Kidney capillary endothelial cell (primary cell): ENCODE results near the gene PHACTR1.
A peak's percentile ranks its signal among the peaks of the same experiment; 100 is the strongest.

Experiments
- DNase-seq: peaks from one replicate; pipeline ENCODE4 v3.0.0-alpha.2; 2018; ENCODE audit warnings: low spot score

PHACTR1 gene

DNA sequence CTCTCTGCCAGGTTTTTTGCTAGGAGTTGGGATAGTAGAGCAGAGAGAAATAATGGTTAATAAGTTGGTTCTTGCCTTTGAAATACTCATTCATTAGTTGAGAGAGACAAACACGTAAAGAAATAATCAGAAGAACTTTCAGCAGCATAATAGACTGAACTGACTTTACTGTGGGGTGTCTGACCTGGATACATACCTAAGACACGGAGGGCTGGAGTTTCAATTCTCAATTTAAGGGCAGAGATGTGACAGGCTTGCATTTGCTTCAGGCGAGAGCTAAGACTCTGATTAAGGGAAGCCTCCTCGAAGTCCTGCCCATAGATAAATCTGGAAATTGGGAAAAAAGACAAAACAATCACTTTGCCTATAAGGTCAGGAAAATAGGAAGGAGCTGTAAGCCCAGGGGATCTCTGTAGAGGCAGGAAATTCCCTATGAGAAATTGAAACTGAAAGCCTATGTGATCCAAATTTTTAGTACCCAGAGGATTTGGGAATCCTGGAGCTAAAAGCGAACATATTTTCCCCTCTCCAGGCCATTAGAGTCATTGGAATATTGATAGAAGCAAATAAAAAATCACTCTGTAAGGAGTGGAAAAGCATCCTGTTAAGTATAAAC is 276.8 kb downstream of the PHACTR1 start:
- DNase-seq, result no peak

DNA sequence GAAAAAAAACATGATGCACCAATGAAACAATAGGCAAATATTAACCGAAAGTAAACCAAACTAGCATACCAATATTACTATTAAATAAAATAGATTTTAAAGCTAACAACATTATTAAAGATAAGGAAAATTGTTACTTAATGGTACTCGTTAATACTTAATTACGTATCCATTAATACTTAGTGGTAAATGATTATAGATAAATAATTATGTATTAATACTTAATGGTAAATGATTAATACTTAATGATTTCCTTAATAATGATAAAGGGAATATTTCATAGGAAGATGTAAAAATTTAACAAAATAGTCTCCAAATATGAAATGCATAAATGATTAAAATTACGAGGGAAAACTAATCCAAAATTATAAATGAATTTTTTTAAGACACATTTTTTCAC is 278.9 kb downstream of the PHACTR1 start:
- no peak for DNase-seq

DNA sequence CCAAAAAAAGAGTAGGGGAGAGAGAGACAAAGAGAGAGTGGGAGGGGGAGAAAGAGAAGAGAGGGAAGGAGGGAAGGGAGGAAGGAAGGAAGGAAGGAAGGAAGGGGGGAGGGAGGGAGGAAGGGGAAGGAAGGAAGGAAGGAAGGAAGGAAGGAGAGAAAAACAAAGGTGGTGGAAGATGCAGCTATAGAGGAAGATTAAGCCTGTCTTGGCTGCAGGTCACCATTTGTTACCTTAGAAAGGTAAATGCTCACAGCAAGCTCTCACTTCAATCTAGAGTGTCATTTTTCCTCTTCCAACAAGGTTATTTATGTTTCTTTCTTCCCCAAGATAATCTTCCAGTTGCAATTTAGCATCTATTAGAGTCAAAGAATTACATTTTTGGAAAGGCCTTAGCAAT is 284.0 kb downstream of the PHACTR1 start:
- DNase-seq, result no peak

DNA sequence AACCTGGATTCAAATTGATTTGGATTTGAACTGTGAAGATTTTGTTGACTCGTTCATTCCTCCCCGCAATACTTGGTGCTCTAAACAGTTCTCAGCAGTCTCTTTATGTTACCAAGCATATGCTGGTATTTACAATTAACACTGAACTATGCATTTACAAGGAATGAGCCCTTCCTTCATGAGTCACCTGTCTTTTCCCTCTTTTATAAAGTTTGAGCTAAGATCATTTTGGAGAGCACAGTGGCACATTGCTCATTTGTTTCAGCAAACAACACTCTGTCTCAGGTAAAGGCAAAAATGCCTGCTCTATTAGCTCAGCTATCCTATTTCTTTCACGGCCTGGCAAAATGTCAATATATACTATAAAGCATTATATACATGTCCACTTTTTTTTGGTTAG is 285.4 kb downstream of the PHACTR1 start:
- DNase-seq, result no peak

DNA sequence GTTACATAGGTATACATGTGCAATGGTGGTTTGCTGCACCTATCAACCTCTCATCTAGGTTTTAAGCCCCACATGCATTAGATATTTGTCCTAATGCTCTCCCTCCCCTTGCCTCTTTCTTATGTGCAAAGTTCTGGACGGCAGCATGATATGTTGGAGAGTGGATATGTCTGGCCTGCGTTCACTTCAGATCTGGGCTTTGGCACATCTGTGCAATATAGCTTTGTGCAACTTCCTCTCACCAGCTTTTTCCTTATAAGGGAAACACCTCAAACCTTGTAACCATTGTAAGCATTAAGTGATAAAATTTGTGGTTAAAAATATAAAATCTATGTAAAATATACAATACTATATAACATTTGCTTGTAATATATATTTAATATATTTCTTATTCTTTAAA is 288.0 kb downstream of the PHACTR1 start:
- no peak for DNase-seq

DNA sequence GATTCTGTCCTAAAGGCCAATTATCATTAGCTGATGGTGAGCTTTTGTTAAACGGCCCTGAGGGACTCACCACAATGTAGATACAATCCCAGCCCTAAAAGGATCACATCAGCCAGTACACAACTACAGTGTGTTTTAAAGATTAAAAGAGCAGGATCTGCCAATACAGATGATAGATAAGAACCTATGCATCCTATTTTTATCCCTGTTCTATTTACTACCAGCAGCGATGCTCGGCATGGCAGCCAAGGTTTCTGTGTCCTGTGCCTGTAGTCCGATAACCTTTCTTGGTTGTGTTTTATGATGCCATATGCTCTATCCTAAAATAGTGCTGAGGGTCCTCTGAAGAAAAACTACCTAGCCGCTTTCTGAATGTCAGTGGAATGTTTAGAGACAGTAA is 289.4 kb downstream of the PHACTR1 start:
- DNase-seq, result no peak

DNA sequence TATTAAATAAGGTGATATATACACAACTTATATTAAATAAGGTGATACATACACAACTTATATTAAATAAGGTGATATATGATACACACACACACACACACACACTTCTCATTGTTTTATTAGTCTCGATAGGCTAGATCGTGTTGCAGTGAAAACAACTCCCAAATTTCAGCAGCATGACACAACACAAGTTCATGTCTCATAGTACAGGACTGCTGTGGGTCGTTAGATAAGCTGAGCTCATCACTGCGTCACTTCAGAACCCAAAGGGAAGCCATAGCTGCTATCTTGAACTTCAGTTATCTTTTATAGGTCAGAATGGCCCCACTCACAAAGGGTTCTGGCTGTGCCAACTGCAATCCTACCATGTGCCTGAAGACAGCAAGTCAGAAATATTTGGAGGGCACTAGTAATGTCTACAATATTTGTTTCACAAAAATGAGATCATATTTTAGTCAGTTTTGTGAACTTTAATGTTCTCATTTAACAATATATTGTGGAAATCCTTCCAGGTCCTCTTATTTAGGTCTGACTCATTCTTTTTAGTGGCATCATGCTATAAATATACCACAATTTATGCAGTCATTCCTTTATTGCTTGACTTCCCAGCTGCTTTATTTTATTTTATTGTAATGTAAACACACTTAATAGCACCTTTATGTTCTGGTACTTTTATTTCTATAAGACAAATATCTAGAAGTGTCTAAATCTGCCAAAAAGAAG is 290.2 kb downstream of the PHACTR1 start:
- DNase-seq, result peak; percentile 7

DNA sequence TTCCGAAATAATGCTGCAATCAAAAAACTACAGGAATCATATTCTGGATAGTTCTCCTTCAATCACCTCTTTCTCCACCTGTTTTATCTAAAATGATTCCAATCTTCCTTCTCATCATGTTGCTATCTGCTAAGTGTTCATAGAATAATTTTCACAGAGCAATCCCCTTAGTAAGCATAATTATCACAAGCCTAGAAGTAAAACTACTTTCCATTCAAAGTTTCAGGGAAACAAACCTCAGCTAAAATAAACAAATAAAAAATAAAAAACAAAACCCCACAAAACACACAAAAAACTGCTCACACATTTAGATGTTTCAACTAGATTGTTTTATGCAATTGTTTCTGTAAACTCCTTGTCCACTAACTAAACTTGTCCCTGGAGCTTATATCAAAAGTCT is 291.2 kb downstream of the PHACTR1 start:
- no peak for DNase-seq

DNA sequence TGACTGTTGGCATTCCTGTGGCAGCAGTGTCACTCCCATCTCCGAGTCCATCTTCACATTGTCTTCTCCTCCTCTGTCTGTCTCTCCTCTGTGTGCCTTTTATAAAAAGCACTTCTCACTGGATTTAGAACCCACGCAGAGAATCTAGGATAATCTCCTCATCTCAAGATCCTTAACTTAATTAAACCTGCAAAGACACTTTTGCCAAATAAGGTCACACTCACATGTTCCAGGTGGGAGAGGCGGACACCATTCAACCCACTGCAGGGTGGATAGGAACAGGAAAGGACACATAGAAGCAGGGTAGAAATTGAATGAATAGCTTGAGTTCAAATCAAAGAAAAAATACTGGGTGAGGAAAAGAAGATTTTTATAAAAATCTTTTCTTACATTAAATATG is 292.5 kb downstream of the PHACTR1 start:
- DNase-seq, result no peak

DNA sequence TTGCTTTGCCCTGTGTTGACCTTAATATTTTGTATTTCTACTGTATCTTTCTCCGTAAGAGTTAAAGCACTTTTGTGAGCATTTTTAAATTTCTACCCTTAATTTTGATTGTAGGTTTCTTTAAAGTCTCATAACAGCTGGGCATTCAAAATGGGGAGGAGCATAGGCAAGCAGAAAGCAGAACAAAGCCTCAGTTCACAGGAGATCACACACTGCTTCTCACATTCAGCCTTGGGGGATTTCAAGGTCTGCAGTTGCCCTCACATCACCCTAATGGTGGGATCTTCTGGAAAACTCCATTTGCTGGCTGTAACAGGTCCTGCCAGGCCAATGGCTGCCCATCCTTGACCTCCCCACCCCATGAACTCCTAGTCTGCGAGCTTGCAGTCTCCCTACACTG is 292.9 kb downstream of the PHACTR1 start:
- DNase-seq, result no peak

DNA sequence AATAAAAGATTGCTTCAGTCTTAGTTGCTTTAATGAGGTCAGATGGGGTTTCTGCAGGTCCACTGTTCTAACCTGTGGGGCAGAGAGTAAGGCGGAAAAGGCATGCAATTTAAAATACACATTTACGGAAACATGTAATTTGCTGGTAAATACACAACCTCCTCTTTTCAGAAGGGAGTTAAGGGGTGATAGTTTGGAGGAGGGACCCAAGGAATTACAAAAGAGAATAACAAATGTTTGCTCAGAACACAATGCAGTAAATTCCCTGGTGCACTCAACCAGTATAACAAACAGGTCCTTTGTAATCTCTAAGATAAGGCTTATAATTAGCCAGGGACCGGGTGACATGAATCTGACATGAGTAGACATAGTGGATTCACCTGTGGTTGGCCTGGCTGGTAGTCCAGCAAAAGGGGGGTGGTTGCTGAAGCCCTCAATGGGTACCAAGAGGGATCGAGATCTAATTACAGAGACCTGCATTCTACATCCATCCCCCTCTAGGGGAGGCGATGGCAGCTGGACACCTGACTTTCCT is 295.1 kb downstream of the PHACTR1 start:
- DNase-seq, result no peak

DNA sequence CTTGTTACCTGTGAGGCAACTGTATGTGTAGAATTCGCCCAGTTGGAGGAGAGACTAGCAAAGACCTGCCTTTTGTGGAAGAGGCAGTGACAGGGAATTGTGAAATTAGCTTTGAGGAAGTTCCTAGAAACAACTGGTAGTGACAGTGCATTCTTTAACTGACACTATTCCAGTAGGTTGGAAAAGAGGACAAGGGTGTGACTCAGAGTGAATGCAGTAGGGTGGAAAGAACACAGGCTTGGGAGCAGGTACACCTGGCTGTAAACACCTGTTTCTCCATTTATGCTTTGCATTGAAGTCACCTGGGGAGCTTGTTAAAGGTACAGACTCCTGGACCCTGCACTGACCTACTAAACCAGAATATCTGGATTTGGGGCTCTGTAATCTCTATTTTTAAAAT is 295.7 kb downstream of the PHACTR1 start:
- no peak for DNase-seq

DNA sequence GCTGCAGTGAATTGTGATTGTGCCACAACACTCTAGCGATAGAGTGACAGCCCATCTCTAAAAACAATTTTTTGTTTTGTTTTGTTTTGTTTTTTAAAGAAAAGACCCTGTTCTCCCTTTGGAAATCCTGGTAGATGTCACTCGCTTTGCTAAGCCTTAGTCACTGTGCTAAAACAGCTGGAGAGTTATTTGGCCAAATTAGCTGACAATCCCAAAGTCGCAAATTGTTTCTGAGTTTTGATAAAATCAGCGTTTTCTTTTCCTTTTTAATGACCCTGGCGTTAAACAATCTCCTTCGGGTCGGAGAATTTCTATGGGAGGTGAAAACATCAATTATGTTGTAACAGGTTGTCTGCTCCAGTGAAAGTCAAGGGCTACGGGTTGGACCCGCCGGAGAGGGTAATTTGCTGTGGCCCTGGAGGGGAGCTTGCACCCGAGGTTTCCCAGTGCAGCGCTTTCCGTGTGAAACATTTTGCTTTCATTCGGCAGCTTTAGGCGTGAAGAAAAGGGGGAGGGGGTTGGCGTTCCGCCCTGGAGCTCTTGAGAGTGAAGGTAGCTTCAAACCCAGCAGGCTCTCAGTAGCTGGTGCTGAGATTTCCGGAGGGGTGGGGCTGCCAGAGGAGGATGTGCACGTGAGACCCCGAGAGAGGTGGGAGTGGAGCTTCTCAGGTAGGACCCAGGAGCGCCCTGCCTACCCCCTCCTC is 296.6 kb downstream of the PHACTR1 start:
- DNase-seq, result peak; percentile 6

DNA sequence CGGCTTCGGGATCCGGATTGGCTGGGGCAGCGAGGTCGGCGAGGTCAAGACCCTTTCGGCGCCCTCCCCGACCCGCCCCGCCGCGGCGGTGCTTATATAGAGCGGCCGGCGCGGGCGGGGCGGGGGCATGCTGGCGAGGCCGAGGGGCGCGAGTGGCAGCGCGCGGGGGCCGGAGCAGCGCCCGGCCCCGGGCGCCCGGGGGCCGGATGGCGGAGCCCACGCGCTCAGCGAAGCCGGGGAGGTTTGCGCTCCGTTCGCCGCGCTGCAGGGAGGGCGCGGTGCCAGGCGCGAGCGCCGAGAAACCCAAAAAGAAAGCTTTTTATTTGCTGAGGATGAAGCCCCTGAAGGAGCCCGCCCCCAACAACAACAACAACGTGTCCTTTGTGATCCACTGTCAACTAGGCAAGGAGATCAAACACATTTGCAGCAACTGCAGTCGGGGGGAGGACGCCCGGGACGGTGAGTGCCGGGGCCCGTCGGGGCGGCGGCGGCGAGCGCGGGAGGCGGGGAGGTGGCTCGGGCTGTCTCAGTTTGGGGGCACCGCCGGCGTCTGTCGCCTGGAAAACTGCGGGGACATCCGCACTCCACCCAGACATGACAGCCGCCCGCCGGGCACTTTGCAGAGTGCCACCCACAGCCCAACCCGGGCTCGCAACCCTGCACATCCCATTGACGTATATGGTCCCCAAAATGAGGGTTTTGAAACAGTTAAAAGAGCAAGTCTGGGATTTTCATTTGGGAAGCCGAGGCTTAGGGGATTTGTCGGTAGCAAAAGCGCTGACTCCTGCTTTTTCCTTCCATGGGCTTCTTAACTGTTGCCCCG is 297.3 kb downstream of the PHACTR1 start:
- peak; percentile 7 for DNase-seq

DNA sequence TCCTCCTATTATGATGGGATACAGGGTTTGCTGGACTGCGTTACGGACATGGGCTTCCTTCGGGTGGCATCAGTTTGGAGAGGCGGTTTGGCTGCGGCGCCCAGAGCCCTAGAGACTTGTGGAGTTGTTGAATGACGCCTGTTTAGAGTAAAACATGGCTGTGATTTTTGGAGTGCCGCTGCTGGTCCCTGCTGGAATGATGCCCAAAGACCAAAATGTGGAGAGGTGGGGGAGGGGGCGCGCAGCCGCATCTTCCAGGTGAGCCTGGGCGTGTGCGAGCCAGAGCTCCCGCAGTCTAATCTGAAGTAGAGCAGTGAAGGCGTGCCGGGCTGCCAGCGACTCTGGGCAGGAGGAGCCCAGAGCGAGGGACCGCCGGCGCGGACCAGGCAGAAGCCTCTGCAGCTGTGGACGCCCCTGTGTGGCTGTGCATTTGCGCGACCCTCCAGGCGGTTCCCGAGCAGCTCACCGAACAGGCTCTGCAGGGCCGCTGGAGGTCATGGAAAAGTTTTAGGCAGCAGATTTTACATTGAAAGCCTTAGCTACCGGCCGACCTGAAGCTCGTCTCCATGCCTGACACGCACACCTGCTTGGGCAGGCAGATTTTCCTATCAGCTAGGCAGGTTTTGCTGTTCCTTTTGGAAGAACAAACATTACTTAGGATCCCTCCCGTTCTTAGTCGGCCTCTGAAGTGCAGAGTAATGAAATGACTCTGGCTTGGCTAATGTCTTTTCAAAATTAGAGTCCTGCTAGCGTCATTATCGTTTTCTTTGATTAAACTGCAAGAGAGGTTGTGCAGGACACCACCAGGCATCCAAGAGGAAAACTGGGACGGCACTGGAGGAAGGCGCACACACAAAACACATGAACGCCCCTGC is 298.2 kb downstream of the PHACTR1 start:
- no peak for DNase-seq

DNA sequence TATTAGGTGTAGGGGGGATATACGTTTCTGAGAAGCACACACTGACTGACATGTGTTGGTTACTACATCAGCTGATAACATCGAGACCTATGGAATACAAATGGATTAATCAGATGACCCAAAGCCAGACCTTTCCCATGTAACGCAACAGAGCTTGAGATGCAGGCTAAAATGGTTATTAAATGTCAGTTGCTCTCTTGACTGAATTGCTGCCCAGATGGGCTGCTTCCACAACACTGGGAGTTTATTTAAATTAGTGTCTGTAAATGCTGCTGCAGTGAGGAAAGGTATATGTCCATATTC is 298.8 kb downstream of the PHACTR1 start:
- no peak for DNase-seq

DNA sequence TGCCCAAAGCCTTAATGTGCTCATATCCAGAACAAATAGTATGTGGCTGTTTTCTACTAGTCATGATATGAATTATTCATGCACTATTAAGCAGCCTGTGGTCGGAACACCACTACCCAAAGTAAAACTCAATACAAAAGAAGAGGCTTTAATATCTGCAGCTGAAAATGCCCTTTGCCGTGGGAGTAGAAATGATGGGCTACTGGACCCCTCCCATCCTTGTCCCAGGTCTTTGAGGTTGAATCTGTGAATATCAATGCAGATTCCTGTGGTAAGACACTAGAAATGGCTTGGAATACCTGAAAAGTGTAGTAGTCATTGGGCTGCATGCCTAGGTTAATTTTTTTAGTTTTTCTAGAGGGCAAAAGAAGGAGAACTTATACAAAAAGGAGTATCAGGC is 308.0 kb downstream of the PHACTR1 start:
- no peak for DNase-seq

DNA sequence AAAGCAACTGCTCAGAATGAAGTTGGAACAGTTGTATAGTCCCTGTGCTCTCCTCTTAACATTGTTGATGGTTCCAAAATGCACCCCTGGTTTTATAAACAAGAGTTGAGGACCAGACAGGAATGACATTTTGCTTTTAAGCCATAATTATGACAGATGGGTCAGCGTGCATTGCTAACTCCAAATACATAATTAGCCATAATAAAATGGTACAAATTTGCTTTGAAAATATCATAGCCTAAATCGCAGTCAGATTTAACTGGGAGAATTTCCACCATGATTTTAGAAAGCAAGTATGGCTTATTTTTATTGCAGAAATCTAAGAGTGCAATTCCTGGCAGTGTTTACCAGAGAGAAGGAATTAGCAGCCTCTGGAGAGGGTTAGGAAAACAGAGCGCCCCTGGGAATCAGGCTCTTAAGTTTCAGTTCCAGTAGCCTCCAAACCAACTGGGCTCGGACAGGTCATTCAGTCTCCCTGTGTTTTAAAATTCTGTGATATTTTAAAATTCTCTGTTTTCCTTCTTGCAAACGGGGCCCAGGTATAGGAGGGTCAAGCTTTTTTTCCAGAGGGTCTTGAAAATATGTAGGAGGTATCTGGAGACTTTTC is 309.4 kb downstream of the PHACTR1 start:
- no peak for DNase-seq

DNA sequence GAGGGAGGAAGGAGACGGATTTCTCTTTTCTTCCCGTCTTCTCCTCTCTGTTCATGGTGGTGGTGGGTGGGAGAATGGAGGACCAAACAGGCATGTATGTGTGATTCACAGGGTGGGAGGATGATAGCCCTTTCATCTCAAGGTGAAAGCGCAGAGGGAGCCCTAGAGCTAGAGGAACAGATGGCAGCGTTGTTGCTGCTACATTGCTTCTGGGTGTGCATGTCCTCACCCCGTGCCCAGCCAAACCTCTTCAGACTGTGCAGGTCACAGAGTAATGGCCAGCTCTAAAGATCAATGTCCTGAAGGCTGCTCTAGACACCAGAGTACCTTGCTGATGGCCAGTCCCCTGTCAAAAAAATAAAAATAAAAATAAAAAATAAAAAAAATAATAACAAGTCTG is 310.0 kb downstream of the PHACTR1 start:
- no peak for DNase-seq

DNA sequence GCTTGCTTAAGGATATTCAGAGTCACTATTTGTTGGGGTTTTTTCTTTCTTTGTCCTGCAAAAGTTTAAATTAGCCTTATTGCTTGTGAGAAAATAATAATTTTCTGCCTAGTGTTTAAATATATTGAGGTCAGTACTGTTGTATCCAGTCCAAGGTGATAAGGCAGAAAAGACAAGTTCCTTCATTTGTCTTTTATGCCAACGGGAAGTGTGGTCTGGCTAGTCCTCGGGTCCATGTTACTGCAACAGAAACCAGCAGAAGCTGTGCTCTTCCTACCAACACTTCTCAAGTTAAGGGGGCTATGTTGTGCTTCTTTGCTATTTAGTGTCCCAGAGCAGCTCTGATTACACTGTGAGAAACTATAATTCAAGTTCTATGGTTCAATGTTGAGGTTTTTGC is 310.6 kb downstream of the PHACTR1 start:
- no peak for DNase-seq

DNA sequence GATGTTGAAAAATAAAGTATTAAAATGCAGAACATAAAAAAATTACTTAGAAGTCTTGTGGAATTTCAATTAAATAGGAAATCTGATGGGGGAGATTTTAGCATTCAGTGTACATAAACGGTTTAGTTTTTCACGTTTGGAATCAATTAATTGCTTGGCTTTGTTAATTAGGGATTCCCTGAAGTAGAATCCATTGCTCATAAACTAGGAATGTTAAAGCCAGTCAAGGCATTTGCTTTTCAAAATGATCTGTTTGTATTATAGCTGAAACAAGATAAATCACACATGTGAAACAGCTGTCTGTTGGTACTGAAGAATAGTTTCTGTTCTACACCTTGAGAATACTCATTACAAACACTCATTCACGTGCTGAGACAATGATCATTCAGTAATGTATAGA is 313.8 kb downstream of the PHACTR1 start:
- DNase-seq, result no peak
